HepG2 (cell line): Measurements from ENCODE around the gene TSC22D4. TPM values are rescaled to one million over a fixed set of nuclear protein-coding genes. Genes with fewer than 3 reads are reported as not detected.

Source experiments
- ATAC-seq: fragments of 200-7000 bp; cut with Tn5 transposase; 3 replicates; pipeline ENCODE4 v1.9.1; 2020; ENCODE audit warnings: mild to moderate bottlenecking, moderate library complexity
- BruUV-seq: library from RNA; stranded (reverse); fragments of 400-500 nt; replicated peaks from 2 replicates; lab custom pipeline; 2021; lab: Mats Ljungman, UMichigan
- CTCF ChIA-PET: fragments of 300-600 bp; formaldehyde crosslinking; extraction: SDS; loops from one replicate; lab custom pipeline; 2021; ENCODE audit warnings: low total read pairs, inconsistent platforms, low intra/inter-chr PET ratio; lab: Yijun Ruan, JAX
- POLR2A ChIA-PET: fragments of 350-600 bp; sonication (Branson Sonifier 250); formaldehyde crosslinking; loops from one replicate; lab custom pipeline; 2020; ENCODE audit warnings: antibody characterized with exemption, inconsistent platforms; lab: Yijun Ruan, JAX
- DNase-seq: peaks from one replicate; pipeline ENCODE4 v3.0.0-alpha.2; 2015; ENCODE audit warnings: low spot score
- FAIRE-seq: peaks from 3 replicates; lab custom pipeline; 2011; peaks lifted over from hg19 to GRCh38; lab: Jason Lieb, UNC
- H2AFZ ChIP-seq: one replicate; pipeline ENCODE4 v1.6.1; 2011; ENCODE audit warnings: low read length, inconsistent platforms
- H3K27ac ChIP-seq: fragments of 300-600 bp; 3 replicates; pipeline ENCODE4 v1.8.0; 2011; ENCODE audit warnings: mixed run types, mild to moderate bottlenecking, mixed read lengths, low read length, inconsistent platforms; ENCODE audit not compliant: insufficient read depth; ENCODE audit errors: extremely low read length
- H3K27me3 ChIP-seq, 2 experiments: fragments of 200-600 bp in 1 of 2; 2 replicates in 1 of 2; 3 replicates in 1 of 2; pipeline versions ENCODE4 v1.6.0 to v1.8.0; 2011; ENCODE audit warnings: low read length in 2 of 2, mild to moderate bottlenecking in 2 of 2, moderate library complexity in 2 of 2, inconsistent platforms in 1 of 2; ENCODE audit not compliant: insufficient read depth in 2 of 2, control insufficient read depth in 1 of 2
- H3K36me3 ChIP-seq, 2 experiments: fragments of 200-600 bp in 1 of 2; replicated peaks in 1 of 2; 2 replicates in 1 of 2; 3 replicates in 1 of 2; pipeline versions ENCODE4 v1.5.1 to v1.8.0; 2011; ENCODE audit warnings: low read length in 2 of 2, inconsistent platforms in 1 of 2; ENCODE audit not compliant: insufficient read depth in 2 of 2, control insufficient read depth in 1 of 2
- H3K4me1 ChIP-seq: 2 replicates; pipeline ENCODE4 v1.5.1; 2012; ENCODE audit warnings: low read length, inconsistent platforms; ENCODE audit not compliant: insufficient read depth
- H3K4me2 ChIP-seq: 2 replicates; pipeline ENCODE4 v1.6.0; 2011; ENCODE audit warnings: low read depth, low read length, inconsistent platforms
- H3K4me3 ChIP-seq, 3 experiments: fragments of 200-600 bp in 1 of 3; sonication (generic), shearing (Covaris generic) in 1 of 3; replicated peaks in 1 of 3; 2 replicates each; pipeline ENCODE4 v1.5.1; 2011 to 2016; ENCODE audit warnings: low read length in 3 of 3, inconsistent platforms in 2 of 3, low read depth in 2 of 3, mild to moderate bottlenecking in 2 of 3, control low read depth in 1 of 3, mixed read lengths in 1 of 3; ENCODE audit not compliant: insufficient read depth in 1 of 3
- H3K79me2 ChIP-seq: one replicate; pipeline ENCODE4 v1.6.1; 2011; ENCODE audit warnings: low read length, inconsistent platforms; ENCODE audit not compliant: insufficient read depth
- H3K9ac ChIP-seq: 2 replicates; pipeline ENCODE4 v1.6.0; 2011; ENCODE audit warnings: mild to moderate bottlenecking, low read depth, low read length, inconsistent platforms; ENCODE audit not compliant: insufficient read depth
- H3K9me3 ChIP-seq: 2 replicates; pipeline ENCODE4 v1.5.1; 2012; ENCODE audit warnings: mild to moderate bottlenecking, low read length
- H4K20me1 ChIP-seq: 2 replicates; pipeline ENCODE4 v1.6.0; 2011; ENCODE audit warnings: inconsistent platforms, mild to moderate bottlenecking, low read length, moderate library complexity; ENCODE audit not compliant: insufficient read depth
- AGO2 ChIP-seq: fragments of 200-400 bp; formaldehyde crosslinking; optimal IDR thresholded peaks from 2 replicates; pipeline ENCODE3; 2017; ENCODE audit warnings: mild to moderate bottlenecking, low read depth, low read length, moderate library complexity
- ATF6 ChIP-seq: sonication (generic); formaldehyde crosslinking; conservative IDR thresholded peaks from 2 replicates; pipeline ENCODE4 v1.4.0; 2020; ENCODE audit warnings: missing genetic modification reagents
- GABPB1 ChIP-seq: IDR thresholded peaks from 2 replicates; pipeline ENCODE4 v1.6.1; 2016; ENCODE audit warnings: mild to moderate bottlenecking, missing genetic modification reagents, moderate library complexity, missing compliant biosample characterization
- HOXA3 ChIP-seq: sonication (generic); formaldehyde crosslinking; IDR thresholded peaks from 2 replicates; pipeline ENCODE4 v1.5.0; 2020; ENCODE audit warnings: missing genetic modification reagents
- JDP2 ChIP-seq: sonication (generic); formaldehyde crosslinking; IDR thresholded peaks from 2 replicates; pipeline ENCODE4 v1.8.1; 2022; ENCODE audit warnings: missing genetic modification reagents, borderline replicate concordance
- MAF1 ChIP-seq: sonication (generic); formaldehyde crosslinking; IDR thresholded peaks from 2 replicates; pipeline ENCODE4 v1.5.0; 2020; ENCODE audit warnings: missing genetic modification reagents, borderline replicate concordance
- NCOA5 ChIP-seq: sonication (generic); formaldehyde crosslinking; IDR thresholded peaks from 2 replicates; pipeline ENCODE4 v1.4.0; 2020; ENCODE audit warnings: missing genetic modification reagents
- NPAS2 ChIP-seq: sonication (generic); formaldehyde crosslinking; IDR thresholded peaks from 2 replicates; pipeline ENCODE4 v1.8.0; 2022; ENCODE audit warnings: mild to moderate bottlenecking, missing genetic modification reagents, borderline replicate concordance
- RAD21 ChIP-seq: fragments of 450-650 bp; formaldehyde crosslinking; IDR thresholded peaks from 2 replicates; pipeline ENCODE4 v1.5.0; 2020; ENCODE audit warnings: mild to moderate bottlenecking
- RNF219 ChIP-seq: sonication (generic); formaldehyde crosslinking; IDR thresholded peaks from 2 replicates; pipeline ENCODE4 v1.5.0; 2020; ENCODE audit warnings: mild to moderate bottlenecking, missing genetic modification reagents
- ZNF33B ChIP-seq: sonication (generic); formaldehyde crosslinking; IDR thresholded peaks from 2 replicates; pipeline ENCODE4 v1.5.1; 2020; ENCODE audit warnings: mild to moderate bottlenecking, missing genetic modification reagents
- ZNF530 ChIP-seq: sonication (generic); formaldehyde crosslinking; IDR thresholded peaks from 2 replicates; pipeline ENCODE4 v1.5.0; 2020; ENCODE audit warnings: low read depth, mild to moderate bottlenecking, missing genetic modification reagents
- ZNF543 ChIP-seq: sonication (generic); formaldehyde crosslinking; IDR thresholded peaks from 2 replicates; pipeline ENCODE4 v1.4.0; 2020; ENCODE audit warnings: mild to moderate bottlenecking, missing genetic modification reagents
- ZSCAN12 ChIP-seq: sonication (generic); formaldehyde crosslinking; IDR thresholded peaks from 2 replicates; pipeline ENCODE4 v1.9.0; 2021; ENCODE audit warnings: mild to moderate bottlenecking, missing genetic modification reagents
- WGBS: methylation state at CpG from one replicate; pipeline ENCODE4 v1.1.6; 2017; ENCODE audit warnings: low lambda C conversion rate; 5-methylcytosine and 5-hydroxymethylcytosine counted together
- in situ Hi-C: cut with HindIII; loops from 2 replicates; pipeline ENCODE4 v1.10.0; 2017; ENCODE audit warnings: low pct_unique_long_range_greater_than_20kb; ENCODE audit not compliant: extremely low pct_ligation_motif_present
- intact Hi-C: fragments of 100-400 bp; cut with micrococcal nuclease; formaldehyde crosslinking; loops from one replicate; pipeline ENCODE4 v1.10.0; 2022; ENCODE audit not compliant: unreplicated experiment
- polyA plus RNA-seq, 8 experiments: library from polyadenylated mRNA; depleted of rRNA in 3 of 8; stranded (reverse) in 7 of 8; unstranded in 1 of 8; fragments of >200 nt; fragmentation: Illumina TruSeq in 4 of 8; extraction: Trizol in 4 of 8; gene quantifications; 2 replicates each; pipeline versions ENCODE4 v1.2.1 to v1.2.3, GENCODE V29; 2011 to 2016; ENCODE audit warnings: low read depth in 4 of 8, missing spikeins in 1 of 8, mixed read lengths in 1 of 8; ENCODE audit not compliant: insufficient read depth in 1 of 8
- total RNA-seq, 5 experiments: library from RNA; depleted of rRNA; stranded (reverse); fragments of >200 nt; fragmentation: Illumina TruSeq; extraction: Trizol; gene quantifications; 2 replicates each; pipeline ENCODE4 v1.2.3, GENCODE V29; 2016; ENCODE audit warnings: low read depth in 1 of 5
- TF ChIP-seq, protein P1 (sequence below): sonication (generic); formaldehyde crosslinking; IDR thresholded peaks from 2 replicates; pipeline ENCODE4 v1.4.0; 2020; ENCODE audit warnings: low read depth, missing genetic modification reagents

TSC22D4 gene
- total and polyA plus RNA-seq, 2 of the 13 experiments (the other 11 are each of a cell fraction or from before 2014, with no cell fraction given): 7.7 to 8.7 TPM

DNA sequence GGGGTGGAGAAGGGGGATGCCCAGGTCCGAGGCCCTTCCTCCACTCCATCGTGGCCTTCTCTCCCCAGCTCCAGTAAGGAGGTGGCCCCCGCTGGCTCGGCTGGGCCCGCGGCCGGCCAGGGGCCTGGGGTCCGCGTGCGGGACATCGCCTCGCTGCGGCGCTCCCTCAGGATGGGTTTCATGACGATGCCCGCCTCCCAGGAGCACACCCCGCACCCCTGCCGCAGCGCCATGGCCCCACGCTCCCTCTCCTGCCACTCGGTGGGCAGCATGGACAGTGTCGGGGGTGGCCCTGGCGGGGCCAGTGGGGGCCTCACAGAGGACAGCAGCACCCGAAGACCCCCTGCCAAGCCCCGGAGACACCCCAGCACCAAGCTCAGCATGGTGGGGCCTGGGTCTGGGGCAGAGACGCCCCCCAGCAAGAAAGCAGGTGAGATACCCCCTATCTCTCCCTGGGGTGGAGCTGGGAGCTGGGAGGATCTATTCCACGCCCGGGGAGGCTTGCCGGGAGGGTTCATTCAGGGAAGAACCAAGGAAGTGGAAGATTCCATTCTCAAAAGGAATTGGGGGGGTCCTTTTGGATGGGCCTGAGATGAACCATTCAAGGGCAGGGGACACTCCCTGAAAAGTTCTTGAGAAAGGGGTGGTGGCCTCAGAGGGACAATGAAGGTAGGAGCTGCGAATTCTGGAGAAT lies 7.9 kb upstream of the TSC22D4 start:
- Histone ChIP-seq H3K36me3 (no peaks in the 10 kb centered on the region), H3K9me3 (no peaks in the 10 kb centered on the region), H3K27ac (no peak overlapping the region), H4K20me1 (no peaks in the 10 kb centered on the region), H2AFZ (no peak overlapping the region), H3K4me2 (no peak overlapping the region), H3K4me3 (no peak overlapping the region), H3K27me3 (peaks cover 3 to 44% of the 10 kb centered on the region in 2 experiments), H3K4me1 (peaks cover 64% of the 10 kb centered on the region), H3K9ac (no peak overlapping the region), H3K79me2 (no peaks in the 10 kb centered on the region)
- FAIRE-seq: no peak
- in situ Hi-C loops: loop anchor here (5.0 kb wide), 1 partner anchor 80 kb away; no protein-coding TSS in a partner anchor
- WGBS: 51% methylated on average over 13 of the region's 30 CpGs
- intact Hi-C loops: no loop called here
- ChIA-PET POLR2A (no interaction called here), CTCF (no interaction called here)
- BruUV-seq: no TSS peak
- no peak for DNase-seq
- ATAC-seq: no peak
- peak; percentile 20 for TF ChIP-seq AGO2
- TF ChIP-seq NCOA5 (CRISPR knock-in tag): no peak
- TF ChIP-seq ZNF543 (CRISPR knock-in tag): no peak
- TF ChIP-seq ZNF33B (CRISPR knock-in tag): no peak
- TF ChIP-seq RNF219 (CRISPR knock-in tag): no peak
- no peak for TF ChIP-seq MAF1
- no peak for TF ChIP-seq RAD21
- TF ChIP-seq NPAS2: no peak
- TF ChIP-seq HOXA3: no peak
- TF ChIP-seq GABPB1 (CRISPR knock-in tag): peak; percentile 16; the same call in 1 of the 2 replicates
- no peak for TF ChIP-seq ZNF530 (CRISPR knock-in tag)
- TF ChIP-seq JDP2: no peak
- TF ChIP-seq, protein P1, sequence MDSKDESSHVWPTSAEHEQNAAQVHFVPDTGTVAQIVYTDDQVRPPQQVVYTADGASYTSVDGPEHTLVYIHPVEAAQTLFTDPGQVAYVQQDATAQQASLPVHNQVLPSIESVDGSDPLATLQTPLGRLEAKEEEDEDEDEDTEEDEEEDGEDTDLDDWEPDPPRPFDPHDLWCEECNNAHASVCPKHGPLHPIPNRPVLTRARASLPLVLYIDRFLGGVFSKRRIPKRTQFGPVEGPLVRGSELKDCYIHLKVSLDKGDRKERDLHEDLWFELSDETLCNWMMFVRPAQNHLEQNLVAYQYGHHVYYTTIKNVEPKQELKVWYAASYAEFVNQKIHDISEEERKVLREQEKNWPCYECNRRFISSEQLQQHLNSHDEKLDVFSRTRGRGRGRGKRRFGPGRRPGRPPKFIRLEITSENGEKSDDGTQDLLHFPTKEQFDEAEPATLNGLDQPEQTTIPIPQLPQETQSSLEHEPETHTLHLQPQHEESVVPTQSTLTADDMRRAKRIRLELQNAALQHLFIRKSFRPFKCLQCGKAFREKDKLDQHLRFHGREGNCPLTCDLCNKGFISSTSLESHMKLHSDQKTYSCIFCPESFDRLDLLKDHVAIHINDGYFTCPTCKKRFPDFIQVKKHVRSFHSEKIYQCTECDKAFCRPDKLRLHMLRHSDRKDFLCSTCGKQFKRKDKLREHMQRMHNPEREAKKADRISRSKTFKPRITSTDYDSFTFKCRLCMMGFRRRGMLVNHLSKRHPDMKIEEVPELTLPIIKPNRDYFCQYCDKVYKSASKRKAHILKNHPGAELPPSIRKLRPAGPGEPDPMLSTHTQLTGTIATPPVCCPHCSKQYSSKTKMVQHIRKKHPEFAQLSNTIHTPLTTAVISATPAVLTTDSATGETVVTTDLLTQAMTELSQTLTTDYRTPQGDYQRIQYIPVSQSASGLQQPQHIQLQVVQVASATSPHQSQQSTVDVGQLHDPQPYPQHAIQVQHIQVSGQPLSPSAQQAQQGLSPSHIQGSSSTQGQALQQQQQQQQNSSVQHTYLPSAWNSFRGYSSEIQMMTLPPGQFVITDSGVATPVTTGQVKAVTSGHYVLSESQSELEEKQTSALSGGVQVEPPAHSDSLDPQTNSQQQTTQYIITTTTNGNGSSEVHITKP (CRISPR knock-in tag): peak; percentile 97
- no peak for TF ChIP-seq ATF6
- no peak for TF ChIP-seq ZSCAN12
